Tibial artery (tissue), 4 donors: ENCODE data around the gene TTC12.

Experiments
- DNase-seq, 2 donors: peaks; one replicate each; pipeline ENCODE4 v3.0.0-alpha.2; 2019
- H3K27ac ChIP-seq, 2 donors: fragments of 200-600 bp; sonication (generic) in 1 of 2; 1 replicate in 1 of 2; 2 replicates in 1 of 2; pipeline ENCODE4 v1.5.1; 2018 to 2019; ENCODE audit warnings: mild to moderate bottlenecking in 1 of 2
- H3K27me3 ChIP-seq, 2 donors: fragments of 200-600 bp; sonication (generic) in 1 of 2; one replicate each; pipeline versions ENCODE4 v1.5.1 to v1.6.0; 2016 to 2019
- H3K36me3 ChIP-seq, 3 donors: fragments of 200-600 bp; sonication (generic) in 2 of 3; one replicate each; pipeline ENCODE4 v1.5.1; 2016 to 2019; ENCODE audit warnings: mild to moderate bottlenecking in 2 of 3
- H3K4me1 ChIP-seq, 4 donors: fragments of 200-600 bp; sonication (generic) in 2 of 4; 1 replicate in 3 of 4; 2 replicates in 1 of 4; pipeline ENCODE4 v1.5.1; 2016 to 2019
- H3K4me3 ChIP-seq, 2 donors: fragments of 200-600 bp; sonication (generic) in 1 of 2; 1 replicate in 1 of 2; 2 replicates in 1 of 2; pipeline ENCODE4 v1.5.1; 2018 to 2019; ENCODE audit warnings: mild to moderate bottlenecking in 2 of 2
- H3K9me3 ChIP-seq, 3 donors: fragments of 200-600 bp; sonication (generic) in 1 of 3; one replicate each; pipeline ENCODE4 v1.5.1; 2016 to 2019
- CTCF ChIP-seq, 2 experiments: fragments of 200-600 bp in 1 of 2; fragments of 450-650 bp in 1 of 2; IDR thresholded peaks; one replicate each; pipeline ENCODE4 v1.5.1; 2017 to 2019; ENCODE audit warnings: antibody characterized with exemption in 2 of 2, mild to moderate bottlenecking in 1 of 2, moderate library complexity in 1 of 2
- intact Hi-C: fragments of 100-400 bp; cut with DNase I; formaldehyde crosslinking; loops from one replicate; pipeline ENCODE4 v1.15.0; 2023; ENCODE audit warnings: low total_unique reads

TTC12 gene

GRCh38 chr11:113410414-113411135 is 96.2 kb downstream of the TTC12 start:
- no peak for TF ChIP-seq CTCF (IDR thresholded peaks at IDR 0.05)
- no peak for DNase-seq
- Histone ChIP-seq H3K9me3 (no peaks in the 10 kb centered on the region), H3K4me1 (no peaks in the 10 kb centered on the region), H3K36me3 (no peaks in the 10 kb centered on the region), H3K4me3 (no peak overlapping the region), H3K27me3 (no peaks in the 10 kb centered on the region), H3K27ac (no peak overlapping the region)
- intact Hi-C loops = no loop called here

- no peaks in the 10 kb centered on the region for H3K36me3 ChIP-seq
- H3K4me1 ChIP-seq = no peaks in the 10 kb centered on the region
- intact Hi-C loops = no loop called here
- no peak for DNase-seq
- no peak overlapping the region for H3K4me3 ChIP-seq
- TF ChIP-seq CTCF (IDR thresholded peaks at IDR 0.05) = no peak
- no peaks in the 10 kb centered on the region for H3K27me3 ChIP-seq
- H3K27ac ChIP-seq = no peak overlapping the region
- H3K9me3 ChIP-seq = no peaks in the 10 kb centered on the region
Observed at GRCh38 chr11:113411536-113411935, 97.2 kb downstream of the TTC12 start.

- H3K27ac ChIP-seq = no peak overlapping the region
- no peaks in the 10 kb centered on the region for H3K27me3 ChIP-seq
- intact Hi-C loops = no loop called here
- H3K9me3 ChIP-seq = no peaks in the 10 kb centered on the region
- no peak overlapping the region for H3K4me3 ChIP-seq
- DNase-seq = no peak
- TF ChIP-seq CTCF (IDR thresholded peaks at IDR 0.05) = no peak
- H3K4me1 ChIP-seq = no peaks in the 10 kb centered on the region
- no peaks in the 10 kb centered on the region for H3K36me3 ChIP-seq
Observed at GRCh38 chr11:113412675-113413074, 98.3 kb downstream of the TTC12 start.

- H3K9me3 ChIP-seq = no peaks in the 10 kb centered on the region
- TF ChIP-seq CTCF (IDR thresholded peaks at IDR 0.05) = no peak
- no peak for DNase-seq
- H3K36me3 ChIP-seq = no peaks in the 10 kb centered on the region
- no peaks in the 10 kb centered on the region for H3K4me1 ChIP-seq
- intact Hi-C loops = no loop called here
- H3K27me3 ChIP-seq = no peaks in the 10 kb centered on the region
- no peak overlapping the region for H3K4me3 ChIP-seq
- no peak overlapping the region for H3K27ac ChIP-seq
Observed at GRCh38 chr11:113415343-113415742, 101.0 kb downstream of the TTC12 start.
